Endothelial cell (in vitro differentiated cells): ENCODE results near the gene SLCO3A1. TPM values are rescaled to one million over a fixed set of nuclear protein-coding genes. Genes with fewer than 3 reads are reported as not detected.
A peak's percentile ranks its signal among the peaks of the same experiment; 100 is the strongest.
"Not testable (repeated sequence)": the region's sequence is repeated elsewhere in the genome, so short reads cannot be mapped to it uniquely, and the experiment has no call there.

Experiments used
- DNase-seq: peaks from one replicate; pipeline ENCODE4 v3.0.0; 2021; ENCODE audit warnings: low spot score
- H3K27ac Mint-ChIP-seq: one replicate; pipeline ENCODE4 v1.8.0; 2021; ENCODE audit warnings: mixed read lengths, inconsistent platforms; ENCODE audit not compliant: unreplicated experiment
- H3K27me3 Mint-ChIP-seq: one replicate; pipeline ENCODE4 v1.8.0; 2021; ENCODE audit warnings: mild to moderate bottlenecking, moderate library complexity, mixed read lengths, inconsistent platforms; ENCODE audit not compliant: unreplicated experiment
- H3K36me3 Mint-ChIP-seq: one replicate; pipeline ENCODE4 v1.8.0; 2021; ENCODE audit warnings: mild to moderate bottlenecking, low read depth, mixed read lengths, inconsistent platforms; ENCODE audit not compliant: unreplicated experiment
- H3K4me1 Mint-ChIP-seq: one replicate; pipeline ENCODE4 v1.8.0; 2021; ENCODE audit warnings: mild to moderate bottlenecking, mixed read lengths, inconsistent platforms; ENCODE audit not compliant: unreplicated experiment
- H3K4me3 Mint-ChIP-seq: one replicate; pipeline ENCODE4 v1.8.0; 2021; ENCODE audit warnings: mild to moderate bottlenecking, mixed read lengths, inconsistent platforms; ENCODE audit not compliant: unreplicated experiment
- H3K9me3 Mint-ChIP-seq: one replicate; pipeline ENCODE4 v1.8.0; 2021; ENCODE audit warnings: mixed read lengths, inconsistent platforms; ENCODE audit not compliant: unreplicated experiment
- total RNA-seq: library from RNA; stranded (reverse); fragmentation: NEBNext Ultra II Directional; extraction: Animal tissue kit (Norgen Biotek cat#: 25700); gene quantifications from one replicate; pipeline ENCODE4 v1.2.1, GENCODE V29; 2021; ENCODE audit not compliant: unreplicated experiment
- TF ChIP-seq, protein P1 (sequence below): fragments of 200-600 bp; sonication (generic); IDR thresholded peaks from one replicate; pipeline ENCODE4 v1.5.0; 2021; ENCODE audit warnings: antibody characterized with exemption; ENCODE audit not compliant: unreplicated experiment

SLCO3A1 gene
- total RNA-seq, 1 donor from 2014 or later, result 30.9 TPM

DNA sequence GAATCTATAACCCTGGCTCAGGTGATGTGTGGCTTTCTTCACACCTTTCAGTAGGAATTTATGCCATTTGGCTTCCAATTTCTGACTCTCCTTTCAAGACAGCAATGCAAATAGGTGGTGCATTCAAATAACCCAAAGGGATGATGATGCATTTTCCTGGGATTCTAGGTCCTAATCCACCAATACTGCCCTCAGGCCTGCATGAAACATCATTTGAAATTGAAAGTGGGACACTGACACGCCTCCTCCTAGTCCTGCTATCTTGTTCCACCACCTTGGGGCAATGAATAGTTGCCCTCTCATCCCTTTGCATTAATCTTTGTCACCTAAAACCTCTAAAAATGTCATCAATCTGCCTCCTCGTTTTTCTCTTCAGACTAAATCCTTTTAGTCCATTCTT lies 341.7 kb downstream of the SLCO3A1 start:
- no peak for DNase-seq
- TF ChIP-seq, protein P1, sequence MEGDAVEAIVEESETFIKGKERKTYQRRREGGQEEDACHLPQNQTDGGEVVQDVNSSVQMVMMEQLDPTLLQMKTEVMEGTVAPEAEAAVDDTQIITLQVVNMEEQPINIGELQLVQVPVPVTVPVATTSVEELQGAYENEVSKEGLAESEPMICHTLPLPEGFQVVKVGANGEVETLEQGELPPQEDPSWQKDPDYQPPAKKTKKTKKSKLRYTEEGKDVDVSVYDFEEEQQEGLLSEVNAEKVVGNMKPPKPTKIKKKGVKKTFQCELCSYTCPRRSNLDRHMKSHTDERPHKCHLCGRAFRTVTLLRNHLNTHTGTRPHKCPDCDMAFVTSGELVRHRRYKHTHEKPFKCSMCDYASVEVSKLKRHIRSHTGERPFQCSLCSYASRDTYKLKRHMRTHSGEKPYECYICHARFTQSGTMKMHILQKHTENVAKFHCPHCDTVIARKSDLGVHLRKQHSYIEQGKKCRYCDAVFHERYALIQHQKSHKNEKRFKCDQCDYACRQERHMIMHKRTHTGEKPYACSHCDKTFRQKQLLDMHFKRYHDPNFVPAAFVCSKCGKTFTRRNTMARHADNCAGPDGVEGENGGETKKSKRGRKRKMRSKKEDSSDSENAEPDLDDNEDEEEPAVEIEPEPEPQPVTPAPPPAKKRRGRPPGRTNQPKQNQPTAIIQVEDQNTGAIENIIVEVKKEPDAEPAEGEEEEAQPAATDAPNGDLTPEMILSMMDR, result no peak
- Mint-ChIP-seq H3K27ac (no peak overlapping the region), H3K4me3 (no peak overlapping the region), H3K4me1 (no peaks in the 10 kb centered on the region), H3K9me3 (no peaks in the 10 kb centered on the region), H3K36me3 (no peaks in the 10 kb centered on the region), H3K27me3 (peaks cover 2% of the 10 kb centered on the region)

DNA sequence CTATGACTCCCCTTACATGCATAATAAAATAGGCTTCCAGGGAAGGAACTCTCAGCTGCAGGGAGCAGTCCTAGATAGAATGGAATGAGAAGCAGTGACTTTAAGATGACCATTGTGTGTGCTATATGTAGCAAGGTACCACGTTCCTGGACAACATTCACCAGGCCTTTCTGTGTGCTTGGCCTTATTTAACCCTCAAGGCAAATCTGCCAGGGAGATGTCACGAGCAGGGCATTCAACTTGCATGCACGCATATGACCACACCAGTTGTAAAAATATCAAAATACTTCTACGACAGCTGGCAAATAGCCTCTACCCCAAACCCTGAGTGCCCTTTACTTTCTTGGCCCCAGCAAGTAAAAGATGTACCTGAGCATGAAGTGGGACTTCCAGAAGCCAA lies 342.8 kb downstream of the SLCO3A1 start:
- TF ChIP-seq, protein P1, result no peak
- Mint-ChIP-seq H3K4me3 (no peak overlapping the region), H3K36me3 (no peaks in the 10 kb centered on the region), H3K27ac (no peak overlapping the region), H3K9me3 (no peaks in the 10 kb centered on the region), H3K27me3 (peaks cover 2% of the 10 kb centered on the region), H3K4me1 (no peaks in the 10 kb centered on the region)
- no peak for DNase-seq

DNA sequence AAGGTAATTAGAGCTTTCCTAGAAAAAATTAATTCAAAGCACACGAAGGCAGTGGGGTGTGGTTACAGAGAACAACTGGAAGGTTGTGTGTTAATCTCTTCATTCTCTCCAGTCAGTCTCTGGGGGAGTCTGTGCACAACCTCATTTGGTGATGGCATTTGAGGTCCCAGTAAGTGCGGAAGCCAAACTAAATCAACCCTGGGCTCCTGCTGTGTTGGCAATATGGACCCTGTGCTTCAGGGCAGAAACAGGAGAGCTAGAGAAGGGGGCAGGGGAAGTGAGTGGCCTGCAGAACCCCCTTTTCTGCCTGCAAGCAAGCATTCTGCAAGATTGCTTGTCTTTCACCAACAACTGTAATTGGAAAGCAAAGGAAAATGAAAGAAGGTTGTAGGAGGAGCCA lies 344.2 kb downstream of the SLCO3A1 start:
- TF ChIP-seq, protein P1, result no peak
- Mint-ChIP-seq H3K9me3 (no peaks in the 10 kb centered on the region), H3K27ac (no peak overlapping the region), H3K4me3 (no peak overlapping the region), H3K36me3 (no peaks in the 10 kb centered on the region), H3K4me1 (no peaks in the 10 kb centered on the region), H3K27me3 (peaks cover 2% of the 10 kb centered on the region)
- DNase-seq, result no peak

DNA sequence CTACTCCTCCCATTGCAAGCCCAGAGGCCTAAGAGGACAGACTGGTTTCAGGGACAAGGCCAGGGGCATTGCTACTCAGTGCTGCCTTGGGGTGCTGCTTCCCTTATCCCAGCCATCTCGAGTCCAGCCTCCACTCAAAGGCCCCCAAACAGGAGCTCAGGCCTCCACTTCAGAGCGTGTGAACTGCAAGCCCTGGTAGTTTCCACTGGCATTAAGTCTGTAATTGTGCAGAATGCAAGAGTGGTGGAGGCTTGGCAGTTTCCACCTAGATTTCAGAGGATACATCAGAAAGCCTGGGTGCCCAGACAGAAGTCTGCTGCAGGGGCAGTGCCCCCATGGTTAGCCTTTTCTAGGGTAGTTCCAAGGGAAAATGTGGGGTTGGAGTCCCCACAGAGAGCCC lies 347.4 kb downstream of the SLCO3A1 start:
- H3K27ac Mint-ChIP-seq, result no peak overlapping the region
- no peaks in the 10 kb centered on the region for H3K9me3 Mint-ChIP-seq
- no peak overlapping the region for H3K4me3 Mint-ChIP-seq
- no peaks in the 10 kb centered on the region for H3K36me3 Mint-ChIP-seq
- TF ChIP-seq, protein P1, result no peak
- peaks cover 2% of the 10 kb centered on the region for H3K27me3 Mint-ChIP-seq
- DNase-seq, result no peak
- H3K4me1 Mint-ChIP-seq, result no peaks in the 10 kb centered on the region

DNA sequence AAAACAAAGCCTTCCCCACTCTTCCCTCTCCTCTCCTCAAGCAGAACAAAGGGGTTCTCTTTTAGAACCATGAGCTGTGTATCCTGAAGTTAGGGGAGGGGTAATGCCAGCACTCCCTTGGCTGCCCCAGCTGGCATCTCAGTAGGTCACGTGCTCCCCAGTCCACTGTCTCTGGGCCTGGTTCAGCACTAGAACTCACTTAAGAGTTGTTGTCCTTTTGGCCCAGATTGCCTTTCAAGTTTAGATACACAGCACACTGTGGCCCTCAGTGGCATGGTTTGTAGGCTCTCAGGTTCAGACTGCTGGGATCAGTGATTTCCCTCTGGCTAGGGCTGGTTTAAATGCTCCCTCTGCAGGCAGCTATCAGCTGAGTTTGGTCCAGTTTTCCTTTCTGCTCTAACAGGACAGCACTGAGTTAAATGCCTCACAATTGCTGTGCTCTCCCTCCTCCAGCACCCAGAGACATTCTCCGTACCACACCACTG lies 351.8 kb downstream of the SLCO3A1 start:
- H3K36me3 Mint-ChIP-seq, result no peaks in the 10 kb centered on the region
- H3K9me3 Mint-ChIP-seq, result no peaks in the 10 kb centered on the region
- H3K27me3 Mint-ChIP-seq, result no peaks in the 10 kb centered on the region
- H3K4me1 Mint-ChIP-seq, result no peaks in the 10 kb centered on the region
- TF ChIP-seq, protein P1, result no peak
- DNase-seq, result peak; percentile 9
- H3K4me3 Mint-ChIP-seq, result no peak overlapping the region
- no peak overlapping the region for H3K27ac Mint-ChIP-seq

DNA sequence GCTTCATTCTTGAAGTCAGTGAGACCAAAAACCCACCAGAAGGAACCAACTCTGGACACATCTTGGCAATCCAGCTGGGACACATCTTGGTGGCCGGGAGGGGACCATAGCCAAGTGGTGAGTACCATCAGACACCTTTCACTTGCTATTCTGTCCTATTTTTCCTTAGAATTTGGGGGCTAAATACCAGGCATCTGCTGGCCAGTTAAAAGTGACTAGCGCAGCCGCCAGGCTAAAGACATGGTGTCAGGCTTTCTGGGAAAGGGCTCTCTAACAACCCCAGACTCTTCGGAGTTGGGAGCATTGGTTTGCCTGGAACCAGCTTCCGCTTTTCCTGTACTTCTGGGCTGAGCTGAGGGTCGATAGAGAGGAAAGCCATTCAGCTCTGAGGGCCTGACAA lies 354.1 kb downstream of the SLCO3A1 start:
- not testable (repeated sequence) for DNase-seq, H3K27ac Mint-ChIP-seq, H3K4me1 Mint-ChIP-seq, H3K9me3 Mint-ChIP-seq, H3K36me3 Mint-ChIP-seq, H3K4me3 Mint-ChIP-seq, H3K27me3 Mint-ChIP-seq
